ENCODE results near the gene SRGAP1.
A peak's percentile ranks its signal among the peaks of the same experiment; 100 is the strongest.
"Not testable (repeated sequence)": the region's sequence is repeated elsewhere in the genome, so short reads cannot be mapped to it uniquely, and the experiment has no call there.

Gene SRGAP1

DNA sequence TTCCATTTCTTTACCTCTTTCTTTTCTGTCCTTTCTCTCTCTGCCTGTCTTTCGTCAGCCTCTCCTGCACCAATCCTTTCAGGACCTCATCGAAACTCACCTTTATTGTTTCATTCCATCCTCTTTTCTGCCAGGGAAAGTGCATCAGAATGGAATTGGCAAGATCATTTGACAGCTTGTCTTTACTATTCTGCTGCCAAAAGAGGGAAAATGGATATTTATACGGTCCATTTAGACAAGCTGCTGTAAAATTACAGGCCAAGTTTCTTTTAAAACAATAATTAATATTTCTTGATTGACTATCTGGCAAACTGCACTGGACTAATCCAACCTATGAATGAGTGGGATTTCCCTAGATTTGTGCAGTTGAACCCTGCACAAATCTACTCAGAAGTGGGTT lies 7.6 kb upstream of the SRGAP1 start:
- no peak for DNase-seq (ENCODE audit: low read depth in 1 of 2, low spot score in 1 of 2)

DNA sequence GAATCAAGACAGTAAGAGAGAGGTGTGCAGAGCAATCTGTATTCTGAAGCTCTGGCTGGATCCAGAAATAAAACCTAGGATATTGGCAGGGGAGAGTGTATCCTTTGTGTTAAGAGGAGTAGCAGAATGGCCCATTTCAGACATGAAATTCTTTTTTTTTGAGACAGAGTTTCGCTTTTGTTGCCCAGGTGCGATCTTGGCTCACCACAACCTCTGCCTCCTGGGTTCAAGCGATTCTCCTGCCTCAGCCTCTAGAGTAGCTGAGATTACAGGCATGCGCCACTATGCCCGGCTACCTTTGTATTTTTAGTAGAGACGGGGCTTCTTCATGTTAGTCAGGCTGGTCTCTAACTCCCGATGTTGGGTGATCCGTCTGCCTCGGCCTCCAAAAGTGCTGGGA lies 6.1 kb upstream of the SRGAP1 start:
- DNase-seq (ENCODE audit: low read depth in 1 of 2, low spot score in 1 of 2): no peak

DNA sequence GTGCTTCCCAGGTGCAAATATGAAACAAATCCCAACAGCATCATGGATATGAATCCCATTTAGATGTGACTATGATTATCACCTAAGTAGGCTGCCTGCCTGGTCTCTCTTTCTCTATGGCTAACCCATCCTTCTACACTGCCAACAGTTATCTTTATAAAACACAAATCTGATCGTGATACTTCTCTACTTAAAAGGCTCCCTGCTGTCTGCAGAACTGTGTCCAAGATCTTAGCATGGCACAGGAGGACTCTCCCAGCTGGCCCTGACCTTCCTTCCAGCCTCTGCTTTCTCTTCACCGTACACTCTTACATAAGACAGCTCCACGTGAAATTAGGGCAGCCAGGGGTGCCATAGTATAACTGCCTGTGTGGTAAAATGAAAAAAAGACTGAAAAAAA lies 3.5 kb upstream of the SRGAP1 start:
- no peak for DNase-seq (ENCODE audit: low read depth in 1 of 2, low spot score in 1 of 2)

DNA sequence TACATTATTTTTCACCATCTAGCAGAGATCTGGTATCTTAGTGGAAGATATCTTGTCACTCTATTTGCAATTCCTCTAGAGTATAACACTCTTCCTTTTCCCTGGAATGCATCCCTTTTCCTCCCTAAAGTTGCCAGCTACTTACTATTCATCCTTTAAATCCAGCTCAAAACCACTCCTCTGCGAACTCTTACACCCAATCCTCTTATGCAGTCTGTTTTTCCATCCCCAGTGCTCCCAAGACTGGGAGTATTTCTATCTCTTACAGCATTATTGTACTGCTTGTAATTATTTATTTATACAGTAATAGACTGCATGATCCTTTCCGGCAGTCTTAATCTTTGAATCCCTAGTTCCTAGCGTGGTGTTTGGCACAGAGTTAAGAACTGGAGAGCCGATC lies 2.9 kb upstream of the SRGAP1 start:
- no peak for DNase-seq (ENCODE audit: low read depth in 1 of 2, low spot score in 1 of 2)

DNA sequence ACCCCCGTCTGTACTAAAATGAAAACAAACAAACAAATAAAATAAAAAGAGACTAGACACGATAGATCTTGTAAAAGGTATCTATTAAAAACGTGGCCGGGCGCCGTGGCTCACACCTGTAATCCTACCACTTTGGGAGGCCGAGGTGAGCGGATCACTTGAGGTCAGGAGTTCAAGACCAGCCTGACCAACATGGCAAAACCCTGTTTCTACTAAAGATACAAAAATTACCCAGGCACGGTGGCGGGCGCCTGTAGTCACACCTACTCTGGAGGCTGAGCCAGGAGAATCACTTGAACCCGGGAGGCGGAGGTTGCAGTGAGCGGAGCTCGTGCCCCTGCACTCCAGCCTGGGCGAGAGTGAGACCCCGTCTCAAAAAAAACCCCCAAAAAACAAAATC lies 1.8 kb upstream of the SRGAP1 start:
- DNase-seq (ENCODE audit: low read depth in 1 of 2, low spot score in 1 of 2): not testable (repeated sequence)

DNA sequence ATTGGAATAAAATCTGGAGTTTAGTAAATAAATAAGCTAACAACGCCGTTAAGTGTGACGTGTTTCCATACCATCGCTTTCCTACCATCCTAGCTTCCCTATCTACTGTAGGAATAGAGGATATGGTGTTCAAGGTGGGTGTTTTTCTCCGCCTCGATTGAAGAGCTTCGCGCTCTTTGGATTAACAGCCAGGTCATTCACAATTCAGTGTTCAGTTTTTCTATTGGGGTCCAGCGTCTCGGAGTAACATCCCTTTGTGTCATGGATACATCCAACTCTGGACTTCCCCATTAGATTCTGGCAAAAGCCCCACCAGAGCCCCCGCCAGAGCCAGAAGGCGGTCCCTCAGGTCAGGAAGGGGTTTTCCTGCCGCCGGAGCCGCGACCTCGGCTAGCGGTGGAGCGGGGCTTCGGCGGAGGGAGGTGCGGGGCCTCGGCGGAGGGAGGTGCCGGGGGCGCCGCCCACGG lies 1.2 kb upstream of the SRGAP1 start:
- DNase-seq (ENCODE audit: low read depth in 1 of 2, low spot score in 1 of 2): no peak

DNA sequence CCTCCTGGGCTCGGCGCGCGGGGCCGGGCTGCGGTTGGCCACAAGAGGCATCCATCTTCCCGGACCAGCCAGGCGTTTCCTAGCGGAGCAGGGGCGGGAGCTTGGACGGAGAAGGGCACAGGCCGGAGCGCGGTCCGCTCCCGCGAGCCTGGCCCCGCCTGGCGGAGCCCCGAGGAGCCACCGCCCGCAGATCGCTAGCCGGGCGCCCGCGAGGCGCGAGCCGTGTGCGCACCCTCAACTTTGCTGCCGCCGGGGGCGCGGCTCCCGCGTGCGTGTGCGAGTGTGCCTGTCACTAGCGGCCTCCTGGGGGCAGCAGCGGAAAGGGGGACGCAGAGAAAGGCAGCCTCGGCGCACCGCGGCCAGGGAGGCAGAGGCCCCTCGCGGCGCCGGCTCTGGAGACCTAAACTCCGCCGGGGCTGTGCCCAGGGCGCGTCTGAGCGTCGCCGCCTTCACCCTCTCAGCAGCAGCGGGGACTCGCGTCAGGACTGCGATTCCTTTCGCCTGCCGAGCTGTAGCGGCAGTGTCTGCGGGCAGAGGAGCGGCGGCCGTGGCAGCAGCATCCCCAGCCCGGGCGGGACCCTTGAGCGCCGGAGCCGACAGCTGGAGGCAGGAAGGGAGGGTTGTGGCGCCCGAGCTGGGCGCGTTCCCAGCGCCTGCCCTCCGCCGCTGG lies 644 bp upstream of the SRGAP1 start:
- DNase-seq (ENCODE audit: low read depth in 1 of 2, low spot score in 1 of 2): peak; percentile 49 to 57

DNA sequence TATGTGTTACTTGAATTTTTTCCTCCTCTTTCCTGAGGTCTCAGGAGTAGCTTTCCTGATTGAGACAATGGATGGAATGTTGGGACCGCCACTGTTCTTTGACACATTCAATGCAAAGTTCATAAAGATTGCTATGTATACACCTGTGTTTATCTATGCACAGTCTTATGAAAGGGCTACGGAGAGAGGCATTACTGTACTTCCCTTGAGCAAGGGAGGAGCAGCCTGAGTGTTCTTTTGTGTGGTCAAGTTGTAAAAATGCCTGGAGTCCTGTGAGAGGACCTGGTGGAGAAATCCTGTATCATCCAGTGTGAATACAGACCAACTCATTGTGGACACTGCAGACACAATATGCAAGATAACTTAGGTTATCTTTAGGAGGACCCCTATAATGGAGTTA lies 1.2 kb downstream of the SRGAP1 start:
- no peak for DNase-seq (ENCODE audit: low read depth in 1 of 2, low spot score in 1 of 2)

DNA sequence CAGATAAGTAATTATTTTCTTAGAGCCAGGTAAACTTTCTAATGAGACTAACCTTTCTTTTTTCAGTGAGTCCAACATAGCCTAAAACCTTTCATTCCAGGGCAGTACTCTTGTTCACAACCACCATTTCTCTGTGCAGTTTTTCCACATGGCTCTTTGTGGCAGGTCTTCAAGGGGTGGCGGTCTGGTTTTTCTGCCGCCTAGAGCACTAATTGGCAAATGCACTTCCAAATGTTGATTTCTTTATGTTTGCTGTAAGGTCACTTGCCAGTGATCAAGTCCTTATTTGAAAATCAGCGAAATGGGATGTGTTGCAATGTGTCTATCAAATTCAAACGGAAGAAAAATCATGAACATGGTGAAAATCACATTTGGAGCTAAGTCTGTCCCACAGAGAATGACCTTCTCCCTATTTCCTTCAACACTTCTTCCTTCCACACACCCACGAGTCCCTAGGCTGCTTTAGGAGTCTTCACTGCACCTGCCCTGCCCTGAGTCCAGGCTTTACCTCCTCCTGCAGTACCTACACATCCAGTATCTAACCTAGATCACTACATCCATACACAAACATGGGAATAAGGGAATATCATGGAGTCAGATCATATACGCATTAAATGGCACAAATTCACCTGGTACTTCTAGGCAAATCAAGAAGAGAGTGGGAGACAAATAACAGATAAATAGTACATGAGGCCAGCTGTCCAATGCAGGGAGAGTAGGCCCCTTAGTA lies 1.9 kb downstream of the SRGAP1 start:
- no peak for DNase-seq (ENCODE audit: low read depth in 1 of 2, low spot score in 1 of 2)

DNA sequence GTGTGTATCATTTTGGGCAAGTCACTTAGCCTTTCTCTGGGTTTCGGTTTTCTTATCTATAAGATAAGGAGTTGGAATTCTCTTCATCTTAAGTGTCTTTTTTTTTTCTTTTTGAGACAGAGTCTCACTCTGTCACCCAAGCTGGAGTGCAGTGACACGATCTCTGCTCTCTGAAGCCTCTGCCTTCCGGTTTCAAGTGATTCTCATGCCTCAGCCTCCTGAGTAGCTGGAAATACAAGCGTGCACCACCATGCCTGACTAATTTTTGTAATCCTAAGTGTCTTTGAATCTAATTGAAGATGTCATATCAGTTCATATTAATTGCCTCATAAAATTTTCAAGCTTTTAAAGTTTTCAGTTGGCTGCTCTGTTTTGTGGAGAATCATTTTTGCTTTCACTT lies 4.0 kb downstream of the SRGAP1 start:
- no peak for DNase-seq (ENCODE audit: low read depth in 1 of 2, low spot score in 1 of 2)

DNA sequence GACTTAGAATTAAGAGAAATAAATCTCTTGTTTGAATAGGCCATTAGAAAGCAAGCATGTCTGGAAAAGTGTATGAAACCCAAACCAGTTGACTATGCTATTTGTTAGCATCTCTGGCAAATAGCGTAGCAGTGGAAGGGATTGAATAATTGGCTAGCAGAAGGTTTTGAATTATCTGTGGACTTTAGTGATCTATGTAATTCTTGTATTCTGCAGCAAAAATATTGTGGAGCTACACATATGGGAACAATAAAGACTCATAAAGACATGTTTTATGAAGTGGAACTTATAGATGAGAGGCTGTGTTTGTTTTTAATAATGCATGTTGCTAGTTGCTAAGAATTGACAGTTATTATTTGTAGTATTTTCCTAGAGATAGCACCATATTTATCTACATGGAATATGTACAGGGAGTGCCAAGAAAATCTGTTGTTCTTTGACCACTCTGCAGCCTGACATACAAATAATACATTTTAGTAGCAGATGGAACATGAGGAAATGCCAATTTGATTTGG lies 4.7 kb downstream of the SRGAP1 start:
- DNase-seq (ENCODE audit: low read depth in 1 of 2, low spot score in 1 of 2): no peak

DNA sequence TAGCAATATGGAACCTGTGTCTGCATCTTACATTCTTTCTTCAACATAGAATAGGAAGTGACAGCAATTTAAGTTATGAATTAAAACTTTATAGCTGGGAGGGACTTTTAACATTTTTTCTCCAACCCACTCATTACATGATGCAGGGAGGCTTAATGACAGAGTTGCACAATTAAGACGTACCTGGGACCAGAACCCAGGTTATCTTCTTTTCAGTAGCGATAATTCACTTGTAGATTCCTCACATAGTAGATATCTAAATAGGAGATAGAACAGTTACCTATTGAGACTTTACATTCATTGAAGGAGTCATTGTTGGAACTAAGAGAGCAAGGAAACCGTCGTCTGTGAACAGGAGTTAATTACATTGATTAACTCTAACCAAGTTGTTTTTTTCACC lies 5.1 kb downstream of the SRGAP1 start:
- no peak for DNase-seq (ENCODE audit: low read depth in 1 of 2, low spot score in 1 of 2)

DNA sequence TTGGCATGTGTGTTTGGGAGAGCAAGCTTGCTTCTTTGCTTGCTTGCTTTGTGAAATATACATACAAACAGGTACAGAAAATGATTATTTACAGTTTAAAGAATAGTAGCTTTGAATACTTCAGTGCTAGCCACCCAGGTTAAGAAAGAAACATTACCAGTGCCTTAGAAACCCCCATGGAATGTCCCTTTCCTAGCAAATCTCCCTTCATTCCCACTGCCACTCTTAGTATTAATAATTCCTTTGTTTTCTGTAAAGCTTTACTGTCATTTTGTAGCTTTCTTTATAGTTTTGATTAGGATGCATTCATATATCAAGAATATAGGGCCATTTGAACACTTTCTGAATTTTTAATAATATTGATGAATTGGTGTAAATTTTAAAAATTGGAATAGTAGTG lies 9.5 kb downstream of the SRGAP1 start:
- no peak for DNase-seq (ENCODE audit: low read depth in 1 of 2, low spot score in 1 of 2)

DNA sequence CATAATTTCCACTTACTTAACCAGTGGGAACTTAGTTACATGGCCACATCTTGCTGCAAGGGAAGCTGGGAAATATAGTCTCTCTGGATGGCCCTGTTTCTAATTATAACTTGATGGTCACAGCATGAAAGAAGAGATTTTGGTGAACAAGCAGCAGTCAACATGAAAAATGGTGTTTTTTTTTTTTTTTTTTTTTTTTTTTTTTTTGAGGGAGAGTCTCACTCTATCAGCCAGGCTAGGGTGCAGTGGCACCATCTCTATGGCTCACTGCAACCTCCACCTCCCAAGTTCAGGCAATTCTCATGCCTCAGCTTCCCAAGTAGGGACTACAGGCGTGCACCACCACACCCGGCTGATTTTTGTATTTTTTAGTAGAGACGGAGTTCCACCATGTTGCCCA lies 10.8 kb downstream of the SRGAP1 start:
- no peak for DNase-seq (ENCODE audit: low read depth in 1 of 2, low spot score in 1 of 2)

DNA sequence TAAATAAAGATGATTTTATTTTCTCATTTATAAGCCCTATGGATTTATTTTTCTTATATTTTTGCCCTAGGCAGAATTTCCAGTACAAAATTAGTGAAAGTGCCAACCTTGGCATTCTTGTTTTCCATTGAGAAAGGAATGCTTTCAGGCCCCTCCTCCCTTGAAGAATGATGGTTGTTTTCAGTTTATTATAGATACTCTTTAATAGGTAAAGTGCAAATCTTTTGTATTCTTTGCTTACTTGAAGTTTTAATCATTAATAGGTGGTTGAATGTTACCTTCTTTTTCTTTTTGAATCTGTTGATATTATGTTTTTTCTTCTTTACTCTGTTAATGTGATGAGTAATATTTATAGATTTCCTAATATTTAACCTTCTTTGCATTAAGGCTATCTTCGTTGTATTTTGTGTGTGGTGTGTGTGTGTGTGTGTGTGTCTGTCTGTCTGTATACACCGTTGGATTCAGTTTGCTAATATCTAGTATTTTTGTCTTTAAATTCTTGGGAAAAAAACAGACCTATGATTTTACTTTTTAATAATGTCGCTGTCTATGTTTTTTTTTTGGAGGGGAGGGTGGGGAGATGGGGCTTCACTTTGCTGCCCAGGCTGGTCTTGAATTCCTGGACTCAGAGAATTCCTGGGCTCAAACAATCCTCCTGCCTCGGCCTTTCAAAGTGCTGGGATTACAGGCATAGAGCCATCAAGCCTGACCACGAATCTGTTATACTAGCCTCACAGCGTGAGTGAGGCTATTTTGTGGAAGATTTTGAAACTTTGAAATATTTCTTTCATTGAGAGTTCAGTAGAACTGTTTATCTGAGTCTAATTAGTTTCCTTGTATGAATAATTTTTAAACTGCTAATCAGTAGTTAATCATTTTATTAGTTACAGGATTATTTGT lies 13.5 kb downstream of the SRGAP1 start:
- DNase-seq (ENCODE audit: low read depth in 1 of 2, low spot score in 1 of 2): no peak

DNA sequence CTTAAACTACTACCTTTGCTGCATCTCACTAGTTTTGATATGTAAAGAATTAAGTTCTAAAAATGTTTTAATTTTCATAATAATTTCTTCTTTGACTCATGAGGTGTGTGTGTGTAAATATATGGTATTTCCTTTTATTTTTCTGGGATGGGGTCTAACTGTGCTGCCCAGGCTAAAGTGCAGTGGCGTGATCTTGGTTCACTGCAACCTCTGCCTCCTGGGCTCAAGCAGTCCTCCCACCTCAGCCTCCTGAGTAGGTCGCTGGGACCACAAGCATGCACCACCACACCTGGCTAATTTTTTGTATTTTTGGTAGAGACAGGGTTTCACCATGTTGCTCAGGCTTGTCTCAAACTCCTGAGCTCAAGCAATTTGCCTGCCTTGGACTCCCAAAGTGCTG lies 15.4 kb downstream of the SRGAP1 start:
- not testable (repeated sequence) for DNase-seq (ENCODE audit: low read depth in 1 of 2, low spot score in 1 of 2)

DNA sequence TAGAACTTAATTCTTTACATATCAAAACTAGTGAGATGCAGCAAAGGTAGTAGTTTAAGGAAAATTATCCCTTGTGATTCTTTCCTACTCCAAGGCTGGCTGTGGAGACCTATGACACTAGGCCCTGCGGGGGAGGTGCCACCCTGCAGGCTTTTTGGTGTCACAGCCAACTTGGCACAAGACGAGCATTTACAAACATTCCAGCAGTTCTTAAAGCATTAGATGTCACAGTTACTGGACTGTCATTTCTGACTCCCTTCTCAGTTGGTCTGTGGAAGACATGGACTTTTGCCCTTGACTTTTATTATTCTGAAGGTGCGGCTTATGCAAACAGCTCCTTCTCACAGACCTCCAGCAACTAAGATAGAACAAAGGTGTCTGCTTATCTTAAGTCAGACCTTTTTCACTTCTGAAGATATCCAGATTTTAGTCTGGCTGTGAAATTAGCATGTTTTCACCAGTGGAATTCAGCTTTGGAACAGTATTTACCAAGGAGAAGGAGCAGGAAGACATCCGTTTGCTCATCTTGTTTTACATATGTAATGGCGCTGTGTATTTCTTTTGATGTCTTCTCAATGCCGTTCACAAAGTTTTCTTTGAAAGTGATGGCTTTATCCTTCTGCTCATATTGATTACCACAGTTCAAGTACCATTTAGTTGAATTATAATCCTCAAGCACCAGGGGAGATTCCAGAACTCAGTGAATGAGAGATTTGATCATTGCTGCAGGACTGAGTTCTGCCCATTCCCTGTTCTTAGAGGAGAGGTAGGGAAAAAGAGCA lies 17.9 kb downstream of the SRGAP1 start:
- no peak for DNase-seq (ENCODE audit: low read depth in 1 of 2, low spot score in 1 of 2)

DNA sequence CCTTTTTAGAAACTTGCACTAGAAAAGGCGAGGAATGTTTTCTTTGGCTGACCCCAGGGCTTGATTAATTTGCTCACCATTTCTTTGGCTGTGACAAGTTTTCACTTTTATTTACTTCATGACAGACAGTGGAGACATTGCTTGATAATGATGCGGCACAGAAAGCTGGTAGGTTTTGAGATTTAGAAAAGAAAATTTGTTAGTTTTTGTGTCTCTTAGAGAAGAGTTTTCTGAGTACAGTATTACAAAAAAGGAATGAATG lies 18.4 kb downstream of the SRGAP1 start:
- no peak for DNase-seq (ENCODE audit: low read depth in 1 of 2, low spot score in 1 of 2)

DNA sequence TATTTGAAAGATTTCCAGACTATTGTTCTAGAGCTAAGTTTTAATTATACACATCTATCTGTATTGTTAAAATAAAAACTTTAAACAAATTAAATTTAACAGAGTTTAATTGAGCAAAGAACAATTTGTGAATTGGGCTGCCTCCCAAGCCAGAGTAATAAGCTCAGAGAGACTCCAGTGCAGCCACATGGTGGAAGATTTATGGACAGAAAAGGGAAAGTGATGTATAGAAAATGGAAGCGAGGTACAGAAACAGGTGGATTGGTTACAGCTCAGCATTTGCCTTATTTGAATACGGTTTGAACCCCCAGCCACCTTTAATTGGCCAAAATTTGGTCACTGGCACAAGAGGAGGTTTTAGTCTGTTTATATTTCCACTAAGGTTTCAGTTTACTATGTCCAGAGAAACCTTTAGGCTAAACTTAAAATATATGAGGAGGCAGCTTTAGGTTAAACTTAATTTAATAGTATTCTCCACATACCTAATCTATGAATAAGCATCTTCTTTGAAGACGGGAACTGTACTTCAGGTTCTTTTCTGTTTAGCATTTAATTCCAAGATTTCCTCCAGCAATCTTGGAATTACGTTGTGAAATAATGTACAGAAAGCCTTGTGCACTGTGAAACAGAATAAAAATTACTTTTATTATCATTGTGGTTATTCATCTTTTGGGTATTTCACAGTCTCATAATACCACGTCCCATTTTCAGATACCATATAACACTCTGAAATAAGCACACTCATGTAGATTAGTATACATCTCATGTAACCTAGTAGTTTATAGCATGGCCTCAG lies 19.4 kb downstream of the SRGAP1 start:
- no peak for DNase-seq (ENCODE audit: low read depth in 1 of 2, low spot score in 1 of 2)

DNA sequence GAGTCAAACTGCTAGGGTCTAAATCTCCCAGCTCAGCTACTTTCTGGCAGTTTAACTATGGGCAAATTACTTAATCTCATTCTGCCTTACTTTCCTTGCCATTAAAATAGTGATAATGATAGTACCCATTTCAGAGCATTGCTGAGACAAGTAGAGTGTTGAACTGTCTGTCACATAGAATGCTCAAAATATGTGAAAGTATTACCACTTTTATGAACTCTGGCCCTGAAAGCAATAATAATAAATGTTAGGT lies 19.9 kb downstream of the SRGAP1 start:
- no peak for DNase-seq (ENCODE audit: low read depth in 1 of 2, low spot score in 1 of 2)

DNA sequence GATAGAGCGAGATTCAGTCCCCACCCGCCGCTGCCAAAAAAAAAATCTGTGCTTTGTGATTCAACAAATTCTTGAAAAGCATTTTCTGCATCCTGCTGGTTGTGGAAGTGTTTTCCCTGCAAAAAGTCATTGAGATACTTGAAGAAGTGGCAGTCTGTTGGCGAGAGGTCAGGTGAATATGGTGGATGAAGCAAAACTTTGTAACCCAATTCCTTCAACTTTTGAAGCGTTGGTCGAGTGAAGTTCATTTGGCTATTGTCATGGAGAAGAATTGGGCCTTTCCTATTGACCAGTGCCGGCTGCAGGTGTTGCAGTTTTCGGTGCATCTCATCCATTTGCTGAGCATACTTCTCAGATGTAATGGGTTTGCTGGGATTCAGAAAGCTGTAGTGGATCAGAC lies 20.9 kb downstream of the SRGAP1 start:
- DNase-seq (ENCODE audit: low read depth in 1 of 2, low spot score in 1 of 2): no peak

All from activated CD4-positive, alpha-beta T cell treated with anti-CD3 and anti-CD28 coated beads, Interleukin-2, amount 50 U/mL, for 24 hours (primary cell).